ENCODE results near the gene MBOAT1. TPM values are rescaled to one million over a fixed set of nuclear protein-coding genes. Genes with fewer than 3 reads are reported as not detected.

Gene MBOAT1
- total and polyA plus RNA-seq, 3 donors from 2014 or later, result 4.1 to 5.3 (median 4.5) TPM

DNA sequence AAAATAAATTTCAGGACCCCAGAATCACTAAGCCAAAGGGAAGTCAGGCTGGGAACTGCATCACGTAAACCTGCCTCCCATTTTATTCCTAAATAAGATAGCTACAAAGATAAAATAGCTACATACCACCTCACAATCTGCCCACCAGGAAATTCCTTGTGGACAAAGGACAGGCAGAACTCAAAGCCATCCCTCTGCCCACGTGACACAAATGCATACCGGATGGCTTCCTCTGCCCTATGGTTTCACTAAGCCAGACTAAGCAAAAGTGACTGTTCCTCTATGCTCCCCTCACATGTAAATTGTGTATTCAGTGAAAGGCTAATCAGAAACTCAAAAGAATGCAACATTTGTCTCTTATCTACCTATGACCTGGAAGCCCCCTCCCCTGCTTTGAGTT, 15.0 kb downstream of the MBOAT1 start:
- TF ChIP-seq CTCF (IDR thresholded peaks at IDR 0.05), result no peak
- TF ChIP-seq POLR2A (IDR thresholded peaks at IDR 0.05), result no peak
- intact Hi-C loops (cut with DNase I; ENCODE audit: low total_unique reads), result no loop called here
- Histone ChIP-seq H3K27ac (no peak overlapping the region), H3K9me3 (no peaks in the 10 kb centered on the region), H3K4me3 (no peak overlapping the region), H3K27me3 (no peaks in the 10 kb centered on the region), H3K36me3 (ENCODE audit: low read depth, missing control alignments) (no peaks in the 10 kb centered on the region), H3K4me1 (no peaks in the 10 kb centered on the region)
- DNase-seq, result no peak
- 49 to 75% methylated on average over 3 of the region's 3 CpGs for WGBS, 2 donors

GRCh38 chr6:20192625-20193024, 19.6 kb downstream of the MBOAT1 start:
- TF ChIP-seq POLR2A (IDR thresholded peaks at IDR 0.05) (no peak), CTCF (IDR thresholded peaks at IDR 0.05) (no peak)
- no peaks in the 10 kb centered on the region for H3K27me3 ChIP-seq
- no peaks in the 10 kb centered on the region for H3K4me1 ChIP-seq
- no peak for DNase-seq
- no peak overlapping the region for H3K27ac ChIP-seq
- 88 to 95% methylated on average over 4 of the region's 4 CpGs for WGBS, 2 donors
- no peaks in the 10 kb centered on the region for H3K36me3 ChIP-seq (ENCODE audit: low read depth, missing control alignments)
- intact Hi-C loops (cut with DNase I; ENCODE audit: low total_unique reads), result no loop called here
- no peak overlapping the region for H3K4me3 ChIP-seq
- no peaks in the 10 kb centered on the region for H3K9me3 ChIP-seq

- Histone ChIP-seq H3K27ac (no peak overlapping the region), H3K36me3 (ENCODE audit: low read depth, missing control alignments) (no peaks in the 10 kb centered on the region), H3K9me3 (no peaks in the 10 kb centered on the region), H3K27me3 (no peaks in the 10 kb centered on the region), H3K4me1 (no peaks in the 10 kb centered on the region), H3K4me3 (no peak overlapping the region)
- intact Hi-C loops (cut with DNase I; ENCODE audit: low total_unique reads), result no loop called here
- 33 to 64% methylated on average over 1 of the region's 1 CpG for WGBS, 2 donors
- TF ChIP-seq POLR2A (IDR thresholded peaks at IDR 0.05), result no peak
- TF ChIP-seq CTCF (IDR thresholded peaks at IDR 0.05), result no peak
- no peak for DNase-seq
Observed at GRCh38 chr6:20191992-20192391, 20.3 kb downstream of the MBOAT1 start.

DNA sequence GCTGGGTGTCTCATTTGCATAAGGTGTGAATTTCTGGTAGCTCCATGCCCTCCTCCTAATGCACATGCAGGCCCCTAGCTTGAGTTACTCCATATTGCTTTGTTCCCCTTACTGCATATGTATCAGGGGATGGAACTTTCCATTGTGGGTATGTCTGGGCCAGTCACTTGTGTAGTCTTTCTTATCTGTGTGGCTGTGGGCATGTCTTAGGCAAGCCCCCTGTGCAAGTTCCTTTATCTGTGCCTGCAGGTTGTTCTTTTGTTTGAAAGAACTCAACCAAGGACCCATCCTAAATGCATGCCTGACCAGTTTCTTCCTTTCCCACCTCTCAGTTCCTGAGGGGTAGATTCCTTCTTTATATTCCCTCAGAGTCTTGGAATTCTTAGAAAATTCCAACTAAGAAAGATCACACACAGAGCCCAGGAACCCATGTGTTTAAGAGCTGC, 23.6 kb downstream of the MBOAT1 start:
- H3K27me3 ChIP-seq, result no peaks in the 10 kb centered on the region
- no peaks in the 10 kb centered on the region for H3K9me3 ChIP-seq
- no peaks in the 10 kb centered on the region for H3K4me1 ChIP-seq
- H3K4me3 ChIP-seq, result no peak overlapping the region
- no peaks in the 10 kb centered on the region for H3K36me3 ChIP-seq (ENCODE audit: low read depth, missing control alignments)
- intact Hi-C loops (cut with DNase I; ENCODE audit: low total_unique reads), result no loop called here
- no peak for DNase-seq
- no peak for TF ChIP-seq CTCF (IDR thresholded peaks at IDR 0.05)
- TF ChIP-seq POLR2A (IDR thresholded peaks at IDR 0.05), result no peak
- H3K27ac ChIP-seq, result no peak overlapping the region

GRCh38 chr6:20186981-20187380, 25.3 kb downstream of the MBOAT1 start:
- no peaks in the 10 kb centered on the region for H3K9me3 ChIP-seq
- no peaks in the 10 kb centered on the region for H3K36me3 ChIP-seq (ENCODE audit: low read depth, missing control alignments)
- 96% methylated on average over 5 of the region's 5 CpGs for WGBS, 2 donors
- intact Hi-C loops (cut with DNase I; ENCODE audit: low total_unique reads), result no loop called here
- DNase-seq, result no peak
- H3K27ac ChIP-seq, result no peak overlapping the region
- H3K27me3 ChIP-seq, result no peaks in the 10 kb centered on the region
- H3K4me3 ChIP-seq, result no peak overlapping the region
- TF ChIP-seq POLR2A (IDR thresholded peaks at IDR 0.05) (no peak), CTCF (IDR thresholded peaks at IDR 0.05) (no peak)
- H3K4me1 ChIP-seq, result no peaks in the 10 kb centered on the region

Data from testis (tissue), 3 donors.